NT2/D1 (cell line): ENCODE data around the gene NPBWR2.

ENCODE experiments used
- DNase-seq: peaks from one replicate; pipeline ENCODE4 v3.0.0-alpha.2; 2011; ENCODE audit warnings: low read depth, low spot score
- H3K27me3 ChIP-seq: 2 replicates; pipeline ENCODE4 v1.6.0; 2011; ENCODE audit warnings: mild to moderate bottlenecking; ENCODE audit not compliant: insufficient read length, insufficient read depth
- H3K36me3 ChIP-seq: 2 replicates; pipeline ENCODE4 v1.6.1; 2011; ENCODE audit warnings: mild to moderate bottlenecking, low read length, mixed read lengths; ENCODE audit not compliant: insufficient read depth, insufficient read length
- H3K4me1 ChIP-seq: 2 replicates; pipeline ENCODE4 v1.5.1; 2011; ENCODE audit not compliant: insufficient read depth, insufficient read length
- H3K4me3 ChIP-seq: 2 replicates; pipeline ENCODE4 v1.5.1; 2011; ENCODE audit warnings: low read depth; ENCODE audit not compliant: insufficient read length
- H3K9ac ChIP-seq: 2 replicates; pipeline ENCODE4 v1.6.0; 2011; ENCODE audit warnings: low read depth; ENCODE audit not compliant: insufficient read length
- H3K9me3 ChIP-seq: 2 replicates; pipeline ENCODE4 v1.5.1; 2011; ENCODE audit warnings: mild to moderate bottlenecking, low read length; ENCODE audit not compliant: insufficient read depth
- SUZ12 ChIP-seq: IDR thresholded peaks from 2 replicates; pipeline ENCODE4 v1.6.1; 2011; ENCODE audit not compliant: insufficient read length, insufficient read depth; ENCODE audit errors: extremely low read depth
- YY1 ChIP-seq: IDR thresholded peaks from 2 replicates; pipeline ENCODE4 v1.6.1; 2011; ENCODE audit not compliant: insufficient read length, insufficient read depth
- ZNF274 ChIP-seq: IDR thresholded peaks from 2 replicates; pipeline ENCODE4 v1.6.1; 2011; ENCODE audit warnings: mild to moderate bottlenecking, low read depth, low read length

Gene NPBWR2

DNA sequence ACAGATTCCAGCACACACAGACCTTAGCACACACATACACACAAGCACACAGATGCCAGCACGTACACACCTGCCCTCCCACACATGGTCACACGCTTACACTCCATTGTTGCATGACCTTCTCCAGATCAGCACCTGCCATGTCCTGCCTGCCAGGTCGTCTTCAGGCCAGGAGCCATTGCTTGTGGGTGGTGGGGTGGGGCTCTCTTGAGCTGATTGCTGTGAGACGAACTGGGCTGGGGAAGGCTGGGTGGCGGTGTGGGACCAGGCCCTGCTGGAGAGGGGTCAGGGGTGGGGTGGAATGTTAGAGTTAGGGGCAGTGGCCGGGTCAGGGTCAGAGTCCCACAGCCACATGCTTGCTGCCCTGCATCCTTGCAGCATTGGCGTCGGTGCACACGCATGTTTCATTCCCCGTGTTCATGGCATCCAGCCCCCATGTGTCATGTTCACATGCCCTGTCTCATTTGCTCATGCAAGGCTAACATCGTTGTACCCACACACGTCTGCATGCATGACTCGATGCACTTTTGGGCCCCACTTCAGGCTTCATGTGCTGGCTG is 6.5 kb upstream of the NPBWR2 start:
- H3K9me3 ChIP-seq: no peaks in the 10 kb centered on the region
- no peak overlapping the region for H3K9ac ChIP-seq
- no peak for DNase-seq
- TF ChIP-seq YY1 (no peak), SUZ12 (no peak), ZNF274 (no peak)
- peaks cover 10% of the 10 kb centered on the region for H3K4me1 ChIP-seq
- H3K4me3 ChIP-seq: no peak overlapping the region
- no peaks in the 10 kb centered on the region for H3K36me3 ChIP-seq
- no peaks in the 10 kb centered on the region for H3K27me3 ChIP-seq

DNA sequence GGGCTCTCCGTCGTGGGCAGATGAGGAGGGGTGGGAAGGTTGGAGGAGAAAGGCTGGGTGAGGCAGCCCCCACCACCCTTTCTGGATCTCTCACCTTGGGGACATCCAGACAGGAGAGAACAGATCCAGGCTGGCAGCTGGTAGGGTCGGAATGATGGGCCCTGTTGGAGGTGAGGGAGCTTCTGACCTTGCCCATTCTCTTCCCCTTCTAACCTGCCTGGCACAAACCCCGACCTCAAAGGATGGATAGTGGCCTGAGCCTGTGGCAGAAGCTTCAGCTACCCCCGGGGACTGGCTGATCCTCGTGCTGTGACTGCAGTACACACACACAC is 6.0 kb upstream of the NPBWR2 start:
- TF ChIP-seq SUZ12 (no peak), ZNF274 (no peak), YY1 (no peak)
- Histone ChIP-seq H3K9ac (no peak overlapping the region), H3K9me3 (no peaks in the 10 kb centered on the region), H3K27me3 (no peaks in the 10 kb centered on the region), H3K36me3 (no peaks in the 10 kb centered on the region), H3K4me3 (no peak overlapping the region), H3K4me1 (peaks cover 10% of the 10 kb centered on the region)
- no peak for DNase-seq

DNA sequence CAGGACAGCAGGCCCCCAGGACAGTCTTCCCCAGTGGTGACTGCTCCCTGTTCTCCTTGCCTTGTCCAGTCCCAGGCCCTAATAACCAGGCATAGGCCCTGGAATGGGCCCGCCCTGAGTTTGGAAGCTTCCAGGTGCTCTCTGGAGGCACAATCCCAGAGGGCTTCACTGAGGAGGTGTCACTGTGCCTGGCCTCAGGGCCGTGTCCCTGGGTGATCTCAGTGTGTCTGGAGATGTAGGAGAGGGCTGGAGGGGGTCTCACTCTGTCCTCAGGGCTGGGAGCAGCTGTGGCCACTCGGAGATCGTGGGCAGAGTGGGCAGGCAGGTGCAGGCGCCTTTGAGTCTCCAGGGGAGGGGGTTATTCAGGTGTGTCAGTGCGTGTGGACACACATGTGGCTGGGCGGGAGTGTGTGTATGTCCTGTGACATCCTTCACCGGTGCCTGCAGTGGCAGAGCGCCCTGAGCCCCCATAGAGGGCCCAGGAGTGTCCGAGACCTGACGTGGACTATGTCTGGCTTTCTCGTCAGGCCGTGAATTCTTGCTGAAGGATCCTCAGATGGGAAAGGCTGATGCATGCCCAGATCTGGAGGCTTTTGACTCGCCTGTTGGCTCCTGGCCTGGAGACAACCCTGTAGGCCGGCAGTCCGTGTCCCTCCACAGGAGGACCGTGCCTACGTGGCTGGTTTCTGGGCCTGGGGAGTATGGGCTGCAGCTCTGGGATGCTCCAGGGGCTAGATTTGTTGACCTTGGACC is 5.5 kb upstream of the NPBWR2 start:
- Histone ChIP-seq H3K9ac (no peak overlapping the region), H3K4me3 (no peak overlapping the region), H3K36me3 (no peaks in the 10 kb centered on the region), H3K4me1 (peaks cover 12% of the 10 kb centered on the region), H3K9me3 (no peaks in the 10 kb centered on the region), H3K27me3 (no peaks in the 10 kb centered on the region)
- no peak for TF ChIP-seq SUZ12
- no peak for TF ChIP-seq YY1
- no peak for TF ChIP-seq ZNF274
- DNase-seq: no peak

DNA sequence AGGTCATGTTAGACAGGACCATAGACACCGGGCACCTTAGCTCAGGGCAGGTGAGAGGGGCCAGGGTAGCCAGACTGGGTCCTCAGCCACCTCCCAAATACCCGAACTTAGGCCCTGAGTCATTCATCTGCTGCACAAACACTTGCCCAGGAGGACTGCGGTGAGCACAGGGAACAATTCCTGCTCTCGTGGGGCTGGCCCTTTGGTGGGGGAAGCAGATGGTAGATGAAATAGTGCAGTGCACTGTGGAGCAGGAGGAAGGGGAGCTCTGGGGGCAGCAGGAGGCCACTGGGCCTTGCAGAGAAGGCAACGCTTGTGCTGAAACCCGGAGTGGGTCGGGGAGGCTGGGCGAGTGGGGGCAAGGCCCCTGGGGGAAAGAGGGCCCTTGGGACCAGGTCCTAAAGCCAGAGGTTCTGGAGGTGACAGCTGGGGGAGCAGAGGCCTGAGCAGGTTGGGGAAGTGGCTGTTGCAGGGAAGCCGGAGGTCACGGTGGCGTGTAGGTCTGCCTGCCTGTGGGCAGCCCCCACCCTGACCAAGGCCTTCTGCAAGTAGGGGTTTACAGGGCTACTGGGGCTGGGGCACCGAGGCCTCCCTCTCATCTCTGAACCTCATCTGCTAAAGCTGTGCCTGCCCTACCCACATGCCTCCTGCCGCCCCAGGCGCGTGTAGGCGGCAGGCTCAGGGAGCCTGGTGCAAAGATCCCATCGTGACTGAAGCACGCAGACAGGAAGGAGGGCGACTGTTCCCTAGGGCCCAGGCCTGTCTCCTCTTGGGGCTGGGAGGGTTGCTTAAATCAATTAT is 4.7 kb upstream of the NPBWR2 start:
- no peaks in the 10 kb centered on the region for H3K27me3 ChIP-seq
- no peak for DNase-seq
- H3K36me3 ChIP-seq: no peaks in the 10 kb centered on the region
- H3K4me1 ChIP-seq: peaks cover 19% of the 10 kb centered on the region
- TF ChIP-seq SUZ12 (no peak), YY1 (no peak), ZNF274 (no peak)
- peak overlapping the region; percentile 26 for H3K9ac ChIP-seq
- no peaks in the 10 kb centered on the region for H3K9me3 ChIP-seq
- no peak overlapping the region for H3K4me3 ChIP-seq

DNA sequence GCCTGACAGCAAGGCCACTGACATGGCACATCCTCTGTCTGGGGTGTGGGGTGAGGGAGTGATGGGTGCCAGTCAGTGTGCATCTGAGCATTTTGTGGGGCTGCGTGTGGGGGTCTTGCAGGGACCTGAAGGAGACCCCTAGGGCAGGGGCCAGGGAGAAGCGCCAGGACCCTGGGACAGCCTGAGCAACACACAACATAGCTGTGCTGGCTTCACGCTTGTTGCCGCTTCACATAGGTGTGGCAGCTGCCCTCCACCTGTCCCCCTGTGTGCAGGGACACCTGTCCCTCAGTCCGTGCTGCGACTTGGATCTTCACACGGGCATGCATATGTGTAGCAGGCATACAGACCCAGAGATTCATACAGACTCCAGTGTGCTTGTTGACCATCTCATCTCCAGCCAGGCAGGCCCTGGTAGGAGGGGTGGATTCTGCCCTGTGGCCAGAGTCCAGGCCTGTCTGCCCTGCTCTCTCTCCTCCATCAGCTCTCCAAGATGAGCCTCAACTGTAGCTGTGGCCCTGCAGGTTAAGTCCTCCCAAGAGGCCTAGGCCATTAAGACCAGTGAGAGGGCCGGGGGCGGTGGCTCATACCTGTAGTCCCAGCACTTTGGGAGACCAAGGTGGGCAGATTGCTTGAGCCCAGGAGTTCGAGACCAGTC is 3.2 kb upstream of the NPBWR2 start:
- no peaks in the 10 kb centered on the region for H3K27me3 ChIP-seq
- no peak overlapping the region for H3K9ac ChIP-seq
- no peak for DNase-seq
- TF ChIP-seq YY1 (no peak), ZNF274 (no peak), SUZ12 (no peak)
- H3K9me3 ChIP-seq: no peaks in the 10 kb centered on the region
- no peaks in the 10 kb centered on the region for H3K36me3 ChIP-seq
- H3K4me3 ChIP-seq: no peak overlapping the region
- H3K4me1 ChIP-seq: peaks cover 21% of the 10 kb centered on the region

DNA sequence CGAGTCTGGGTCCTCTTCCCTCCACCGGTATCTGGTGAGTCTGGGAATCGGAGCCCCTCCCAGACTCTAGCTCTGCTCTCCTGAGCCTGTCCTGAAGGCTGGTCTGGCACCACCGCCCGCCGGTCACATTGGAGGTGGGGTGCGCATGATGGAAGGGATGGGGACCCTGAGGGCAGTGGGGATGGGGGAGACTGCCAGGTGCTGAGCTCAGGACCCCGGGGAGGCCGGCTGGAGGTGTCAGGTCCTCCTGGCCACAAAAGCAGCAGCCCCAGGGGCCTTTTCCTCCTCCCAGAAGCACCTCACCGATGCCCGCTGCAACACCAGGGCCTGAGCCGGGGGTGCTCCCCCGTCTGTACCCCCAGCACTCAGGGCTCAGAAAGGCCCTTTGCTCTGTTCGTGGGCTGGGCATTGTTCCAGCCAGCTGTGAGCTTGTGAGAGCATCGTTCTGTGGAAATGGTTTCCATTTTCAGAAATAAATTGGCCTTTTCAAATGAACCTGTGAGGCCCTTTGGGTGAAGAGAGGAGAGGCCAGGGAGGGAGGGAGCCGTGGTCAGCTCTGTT is 2.5 kb upstream of the NPBWR2 start:
- Histone ChIP-seq H3K4me3 (no peak overlapping the region), H3K9ac (no peak overlapping the region), H3K9me3 (no peaks in the 10 kb centered on the region), H3K36me3 (no peaks in the 10 kb centered on the region), H3K4me1 (peaks cover 24% of the 10 kb centered on the region), H3K27me3 (no peaks in the 10 kb centered on the region)
- TF ChIP-seq ZNF274 (no peak), SUZ12 (no peak), YY1 (no peak)
- no peak for DNase-seq
